ENCODE results near the gene CDH10.

GRCh38 chr5:24630918-24631317 lies 13.9 kb downstream of the CDH10 start:
- TF ChIP-seq ETS1 (conservative IDR thresholded peaks at IDR 0.05; ENCODE audit: control insufficient read depth, low read depth, low read length) (no peak), ZNF830 (CRISPR knock-in tag; IDR thresholded peaks at IDR 0.05) (no peak), YBX1 (IDR thresholded peaks at IDR 0.05) (no peak), MAX (CRISPR knock-in tag; IDR thresholded peaks at IDR 0.05) (no peak), ZNF274 (IDR thresholded peaks at IDR 0.05; ENCODE audit: borderline replicate concordance, low read depth, low read length) (no peak), NFYB (IDR thresholded peaks at IDR 0.05; ENCODE audit: extremely low read depth, insufficient read length) (no peak), GATAD2A (IDR thresholded peaks at IDR 0.05) (no peak), RAD21 (CRISPR knock-in tag; conservative IDR thresholded peaks at IDR 0.05 in 1 of 2, IDR thresholded peaks at IDR 0.05 in 1 of 2) (no peak), POLR2AphosphoS5 (IDR thresholded peaks at IDR 0.05; ENCODE audit: control insufficient read depth, insufficient read depth, low read depth, low read length) (no peak), CBX3 (IDR thresholded peaks at IDR 0.05; ENCODE audit: borderline replicate concordance in 1 of 2, low read length in 2 of 2) (no peak), NCOR1 (IDR thresholded peaks at IDR 0.05) (no peak), GMEB1 (CRISPR knock-in tag; IDR thresholded peaks at IDR 0.05) (no peak)

All from K562 (cell line).